Measurements from ENCODE around the gene PLEKHA3. TPM values are rescaled to one million over a fixed set of nuclear protein-coding genes. Genes with fewer than 3 reads are reported as not detected.

The PLEKHA3 gene
- total RNA-seq, 1 donor from 2014 or later: 5.2 TPM

- no peaks in the 10 kb centered on the region for H3K27me3 ChIP-seq (ENCODE audit: control insufficient read depth in 3 of 3, insufficient read depth in 3 of 3, low read length in 3 of 3)
- peaks cover 23 to 28% (median 27%) of the 10 kb centered on the region in 3 donors for H3K4me1 ChIP-seq (ENCODE audit: control insufficient read depth in 3 of 3, insufficient read depth in 3 of 3, low read length in 3 of 3)
- H3K27ac ChIP-seq (ENCODE audit: low read depth, low read length): peak overlapping the region; percentile 76
- H3K36me3 ChIP-seq (ENCODE audit: control insufficient read depth in 3 of 3, insufficient read depth in 3 of 3, low read length in 3 of 3): no peaks in the 10 kb centered on the region
- H3K9ac ChIP-seq (ENCODE audit: low read depth in 1 of 3, low read length in 3 of 3): peak overlapping the region; percentile 73 to 97 (median 89)
- H3K4me3 ChIP-seq (ENCODE audit: low read length in 3 of 3): peak overlapping the region; percentile 72 to 98 (median 94)
- H3K9me3 ChIP-seq (ENCODE audit: control insufficient read depth in 3 of 3, low read length in 3 of 3): no peaks in the 10 kb centered on the region
Observed at GRCh38 chr2:178478130-178478438, 2.2 kb upstream of the PLEKHA3 start.

- H3K27me3 ChIP-seq (ENCODE audit: control insufficient read depth in 3 of 3, insufficient read depth in 3 of 3, low read length in 3 of 3): no peaks in the 10 kb centered on the region
- peaks cover 23 to 28% (median 28%) of the 10 kb centered on the region in 3 donors for H3K4me1 ChIP-seq (ENCODE audit: control insufficient read depth in 3 of 3, insufficient read depth in 3 of 3, low read length in 3 of 3)
- H3K36me3 ChIP-seq (ENCODE audit: control insufficient read depth in 3 of 3, insufficient read depth in 3 of 3, low read length in 3 of 3): no peaks in the 10 kb centered on the region
- H3K9ac ChIP-seq (ENCODE audit: low read depth in 1 of 3, low read length in 3 of 3): peak within 1 kb of the TSS; percentile 73 to 97 (median 89)
- no peaks in the 10 kb centered on the region for H3K9me3 ChIP-seq (ENCODE audit: control insufficient read depth in 3 of 3, low read length in 3 of 3)
- H3K27ac ChIP-seq (ENCODE audit: low read depth, low read length): peak within 1 kb of the TSS; percentile 76
- H3K4me3 ChIP-seq (ENCODE audit: low read length in 3 of 3): peak within 1 kb of the TSS; percentile 72 to 98 (median 94)
Observed at GRCh38 chr2:178478439-178479274, 1.6 kb upstream of the PLEKHA3 start, which contains the start of gene FKBP7. TSS of gene FKBP7 (minus strand) at chr2:178478600. CDS start at chr2:178478499, 101 bp downstream.

GRCh38 chr2:178479275-178479616, 1.0 kb upstream of the PLEKHA3 start:
- Histone ChIP-seq H3K4me1 (ENCODE audit: control insufficient read depth in 3 of 3, insufficient read depth in 3 of 3, low read length in 3 of 3) (peaks cover 24 to 33% (median 30%) of the 10 kb centered on the region in 3 donors), H3K9me3 (ENCODE audit: control insufficient read depth in 3 of 3, low read length in 3 of 3) (no peaks in the 10 kb centered on the region), H3K4me3 (ENCODE audit: low read length in 3 of 3) (peak overlapping the region; percentile 72 to 98 (median 94)), H3K27ac (ENCODE audit: low read depth, low read length) (peak overlapping the region; percentile 76), H3K9ac (ENCODE audit: low read depth in 1 of 3, low read length in 3 of 3) (peak overlapping the region in 2 of 3 donors; percentile 73 to 97), H3K27me3 (ENCODE audit: control insufficient read depth in 3 of 3, insufficient read depth in 3 of 3, low read length in 3 of 3) (no peaks in the 10 kb centered on the region), H3K36me3 (ENCODE audit: control insufficient read depth in 3 of 3, insufficient read depth in 3 of 3, low read length in 3 of 3) (no peaks in the 10 kb centered on the region)

- H3K4me1 ChIP-seq (ENCODE audit: control insufficient read depth in 3 of 3, insufficient read depth in 3 of 3, low read length in 3 of 3): peaks cover 29 to 37% (median 35%) of the 10 kb centered on the region in 3 donors
- peak overlapping the region; percentile 62 to 97 (median 75) for H3K9ac ChIP-seq (ENCODE audit: low read depth in 1 of 3, low read length in 3 of 3)
- no peaks in the 10 kb centered on the region for H3K27me3 ChIP-seq (ENCODE audit: control insufficient read depth in 3 of 3, insufficient read depth in 3 of 3, low read length in 3 of 3)
- H3K4me3 ChIP-seq (ENCODE audit: low read length in 3 of 3): peak overlapping the region; percentile 53 to 69 (median 63)
- H3K27ac ChIP-seq (ENCODE audit: low read depth, low read length): peak overlapping the region; percentile 76
- H3K9me3 ChIP-seq (ENCODE audit: control insufficient read depth in 3 of 3, low read length in 3 of 3): no peaks in the 10 kb centered on the region
- no peaks in the 10 kb centered on the region for H3K36me3 ChIP-seq (ENCODE audit: control insufficient read depth in 3 of 3, insufficient read depth in 3 of 3, low read length in 3 of 3)
Observed at GRCh38 chr2:178479758-178480226, 465 bp upstream of the PLEKHA3 start.

GRCh38 chr2:178482437-178482836, 2.2 kb downstream of the PLEKHA3 start:
- Histone ChIP-seq H3K9ac (ENCODE audit: low read depth in 1 of 3, low read length in 3 of 3) (no peak overlapping the region), H3K4me1 (ENCODE audit: control insufficient read depth in 3 of 3, insufficient read depth in 3 of 3, low read length in 3 of 3) (peaks cover 35 to 39% (median 36%) of the 10 kb centered on the region in 3 donors), H3K4me3 (ENCODE audit: low read length in 3 of 3) (peak overlapping the region in 1 of 3 donors; percentile 46), H3K9me3 (ENCODE audit: control insufficient read depth in 3 of 3, low read length in 3 of 3) (no peaks in the 10 kb centered on the region), H3K27me3 (ENCODE audit: control insufficient read depth in 3 of 3, insufficient read depth in 3 of 3, low read length in 3 of 3) (no peaks in the 10 kb centered on the region), H3K27ac (ENCODE audit: low read depth, low read length) (no peak overlapping the region), H3K36me3 (ENCODE audit: control insufficient read depth in 3 of 3, insufficient read depth in 3 of 3, low read length in 3 of 3) (peaks cover 0 to 10% (median 0%) of the 10 kb centered on the region in 3 donors)

- no peaks in the 10 kb centered on the region for H3K27me3 ChIP-seq (ENCODE audit: control insufficient read depth in 3 of 3, insufficient read depth in 3 of 3, low read length in 3 of 3)
- no peak overlapping the region for H3K27ac ChIP-seq (ENCODE audit: low read depth, low read length)
- peaks cover 29 to 33% (median 30%) of the 10 kb centered on the region in 3 donors for H3K4me1 ChIP-seq (ENCODE audit: control insufficient read depth in 3 of 3, insufficient read depth in 3 of 3, low read length in 3 of 3)
- peaks cover 0 to 15% (median 0%) of the 10 kb centered on the region in 3 donors for H3K36me3 ChIP-seq (ENCODE audit: control insufficient read depth in 3 of 3, insufficient read depth in 3 of 3, low read length in 3 of 3)
- no peak overlapping the region for H3K4me3 ChIP-seq (ENCODE audit: low read length in 3 of 3)
- no peak overlapping the region for H3K9ac ChIP-seq (ENCODE audit: low read depth in 1 of 3, low read length in 3 of 3)
- H3K9me3 ChIP-seq (ENCODE audit: control insufficient read depth in 3 of 3, low read length in 3 of 3): no peaks in the 10 kb centered on the region
Observed at GRCh38 chr2:178484245-178485041, 4.2 kb downstream of the PLEKHA3 start.

- Histone ChIP-seq H3K27me3 (ENCODE audit: control insufficient read depth in 3 of 3, insufficient read depth in 3 of 3, low read length in 3 of 3) (no peaks in the 10 kb centered on the region), H3K27ac (ENCODE audit: low read depth, low read length) (no peak overlapping the region), H3K36me3 (ENCODE audit: control insufficient read depth in 3 of 3, insufficient read depth in 3 of 3, low read length in 3 of 3) (peaks cover 0 to 15% (median 2%) of the 10 kb centered on the region in 3 donors), H3K4me3 (ENCODE audit: low read length in 3 of 3) (no peak overlapping the region), H3K9ac (ENCODE audit: low read depth in 1 of 3, low read length in 3 of 3) (no peak overlapping the region), H3K4me1 (ENCODE audit: control insufficient read depth in 3 of 3, insufficient read depth in 3 of 3, low read length in 3 of 3) (peaks cover 24 to 29% (median 28%) of the 10 kb centered on the region in 3 donors), H3K9me3 (ENCODE audit: control insufficient read depth in 3 of 3, low read length in 3 of 3) (no peaks in the 10 kb centered on the region)
Observed at GRCh38 chr2:178485356-178485755, 5.1 kb downstream of the PLEKHA3 start.

GRCh38 chr2:178491612-178492011, 11.4 kb downstream of the PLEKHA3 start:
- Histone ChIP-seq H3K27ac (ENCODE audit: low read depth, low read length) (no peak overlapping the region), H3K27me3 (ENCODE audit: control insufficient read depth in 3 of 3, insufficient read depth in 3 of 3, low read length in 3 of 3) (no peaks in the 10 kb centered on the region), H3K36me3 (ENCODE audit: control insufficient read depth in 3 of 3, insufficient read depth in 3 of 3, low read length in 3 of 3) (peaks cover 22 to 45% (median 37%) of the 10 kb centered on the region in 3 donors), H3K4me1 (ENCODE audit: control insufficient read depth in 3 of 3, insufficient read depth in 3 of 3, low read length in 3 of 3) (no peaks in the 10 kb centered on the region), H3K9ac (ENCODE audit: low read depth in 1 of 3, low read length in 3 of 3) (no peak overlapping the region), H3K4me3 (ENCODE audit: low read length in 3 of 3) (no peak overlapping the region), H3K9me3 (ENCODE audit: control insufficient read depth in 3 of 3, low read length in 3 of 3) (no peaks in the 10 kb centered on the region)

GRCh38 chr2:178496049-178496448, 15.8 kb downstream of the PLEKHA3 start:
- Histone ChIP-seq H3K36me3 (ENCODE audit: control insufficient read depth in 3 of 3, insufficient read depth in 3 of 3, low read length in 3 of 3) (peaks cover 29 to 53% (median 49%) of the 10 kb centered on the region in 3 donors), H3K4me1 (ENCODE audit: control insufficient read depth in 3 of 3, insufficient read depth in 3 of 3, low read length in 3 of 3) (peaks cover 0 to 4% (median 0%) of the 10 kb centered on the region in 3 donors)

More at GRCh38 chr2:178496049-178496448, 15.8 kb downstream of the PLEKHA3 start:
- no peak overlapping the region for H3K9ac ChIP-seq (ENCODE audit: low read depth in 1 of 3, low read length in 3 of 3)
- H3K9me3 ChIP-seq (ENCODE audit: control insufficient read depth in 3 of 3, low read length in 3 of 3): no peaks in the 10 kb centered on the region
- H3K27ac ChIP-seq (ENCODE audit: low read depth, low read length): no peak overlapping the region
- no peaks in the 10 kb centered on the region for H3K27me3 ChIP-seq (ENCODE audit: control insufficient read depth in 3 of 3, insufficient read depth in 3 of 3, low read length in 3 of 3)
- H3K4me3 ChIP-seq (ENCODE audit: low read length in 3 of 3): no peak overlapping the region

All from skeletal muscle tissue (tissue), 4 donors.